Tibial artery (tissue), 4 donors: ENCODE results near the gene FBXO42.

Experiments used
- DNase-seq, 2 donors: peaks; one replicate each; pipeline ENCODE4 v3.0.0-alpha.2; 2019
- H3K27ac ChIP-seq, 2 donors: fragments of 200-600 bp; sonication (generic) in 1 of 2; 1 replicate in 1 of 2; 2 replicates in 1 of 2; pipeline ENCODE4 v1.5.1; 2018 to 2019; ENCODE audit warnings: mild to moderate bottlenecking in 1 of 2
- H3K27me3 ChIP-seq, 2 donors: fragments of 200-600 bp; sonication (generic) in 1 of 2; one replicate each; pipeline versions ENCODE4 v1.5.1 to v1.6.0; 2016 to 2019
- H3K36me3 ChIP-seq, 3 donors: fragments of 200-600 bp; sonication (generic) in 2 of 3; one replicate each; pipeline ENCODE4 v1.5.1; 2016 to 2019; ENCODE audit warnings: mild to moderate bottlenecking in 2 of 3
- H3K4me1 ChIP-seq, 4 donors: fragments of 200-600 bp; sonication (generic) in 2 of 4; 1 replicate in 3 of 4; 2 replicates in 1 of 4; pipeline ENCODE4 v1.5.1; 2016 to 2019
- H3K4me3 ChIP-seq, 2 donors: fragments of 200-600 bp; sonication (generic) in 1 of 2; 1 replicate in 1 of 2; 2 replicates in 1 of 2; pipeline ENCODE4 v1.5.1; 2018 to 2019; ENCODE audit warnings: mild to moderate bottlenecking in 2 of 2
- H3K9me3 ChIP-seq, 3 donors: fragments of 200-600 bp; sonication (generic) in 1 of 3; one replicate each; pipeline ENCODE4 v1.5.1; 2016 to 2019
- CTCF ChIP-seq, 2 experiments: fragments of 200-600 bp in 1 of 2; fragments of 450-650 bp in 1 of 2; IDR thresholded peaks; one replicate each; pipeline ENCODE4 v1.5.1; 2017 to 2019; ENCODE audit warnings: antibody characterized with exemption in 2 of 2, mild to moderate bottlenecking in 1 of 2, moderate library complexity in 1 of 2
- intact Hi-C: fragments of 100-400 bp; cut with DNase I; formaldehyde crosslinking; loops from one replicate; pipeline ENCODE4 v1.15.0; 2023; ENCODE audit warnings: low total_unique reads

The FBXO42 gene

GRCh38 chr1:16251381-16251780 is 100.9 kb downstream of the FBXO42 start:
- TF ChIP-seq CTCF (IDR thresholded peaks at IDR 0.05), result no peak
- Histone ChIP-seq H3K4me3 (no peak overlapping the region), H3K4me1 (peaks cover 0 to 93% (median 57%) of the 10 kb centered on the region in 4 donors), H3K9me3 (no peaks in the 10 kb centered on the region), H3K36me3 (peaks cover 48 to 65% (median 55%) of the 10 kb centered on the region in 3 donors), H3K27ac (peak overlapping the region; percentile 77 to 83), H3K27me3 (no peaks in the 10 kb centered on the region)
- intact Hi-C loops, result no loop called here
- peak in 1 of 2 donors; percentile 61 for DNase-seq

GRCh38 chr1:16250524-16251251 is 101.6 kb downstream of the FBXO42 start:
- H3K36me3 ChIP-seq, result peaks cover 41 to 61% (median 48%) of the 10 kb centered on the region in 3 donors
- intact Hi-C loops, result no loop called here
- peak; percentile 44 to 74 for DNase-seq
- peaks cover 0 to 94% (median 57%) of the 10 kb centered on the region in 4 donors for H3K4me1 ChIP-seq
- H3K4me3 ChIP-seq, result no peak overlapping the region
- H3K27me3 ChIP-seq, result no peaks in the 10 kb centered on the region
- no peaks in the 10 kb centered on the region for H3K9me3 ChIP-seq
- no peak for TF ChIP-seq CTCF (IDR thresholded peaks at IDR 0.05)
- H3K27ac ChIP-seq, result peak overlapping the region; percentile 77 to 83

GRCh38 chr1:16249596-16250241 is 102.6 kb downstream of the FBXO42 start:
- peaks cover 31 to 52% (median 38%) of the 10 kb centered on the region in 3 donors for H3K36me3 ChIP-seq
- H3K4me1 ChIP-seq, result peaks cover 0 to 100% (median 58%) of the 10 kb centered on the region in 4 donors
- intact Hi-C loops, result loop anchor here (5.0 kb wide), 1 partner anchor 103 kb away; the partner anchor contains the start of gene FBXO42
- H3K4me3 ChIP-seq, result no peak overlapping the region
- peak; percentile 87 to 90 for DNase-seq
- no peaks in the 10 kb centered on the region for H3K9me3 ChIP-seq
- peak in 1 of 2 experiments; percentile 2 for TF ChIP-seq CTCF (IDR thresholded peaks at IDR 0.05)
- no peaks in the 10 kb centered on the region for H3K27me3 ChIP-seq
- H3K27ac ChIP-seq, result peak overlapping the region; percentile 77 to 83

GRCh38 chr1:16248603-16249516 is 103.4 kb downstream of the FBXO42 start:
- H3K27ac ChIP-seq, result peak overlapping the region; percentile 77 to 83
- no peaks in the 10 kb centered on the region for H3K27me3 ChIP-seq
- H3K36me3 ChIP-seq, result peaks cover 30 to 44% (median 31%) of the 10 kb centered on the region in 3 donors
- H3K4me3 ChIP-seq, result no peak overlapping the region
- peaks cover 0 to 100% (median 60%) of the 10 kb centered on the region in 4 donors for H3K4me1 ChIP-seq
- intact Hi-C loops, result loop anchor here (5.0 kb wide), 1 partner anchor 103 kb away; the partner anchor contains the start of gene FBXO42
- no peaks in the 10 kb centered on the region for H3K9me3 ChIP-seq
- no peak for TF ChIP-seq CTCF (IDR thresholded peaks at IDR 0.05)
- DNase-seq, result peak; percentile 95 to 96

- Histone ChIP-seq H3K9me3 (no peaks in the 10 kb centered on the region), H3K27ac (peak overlapping the region; percentile 77 to 83), H3K4me1 (peaks cover 0 to 99% (median 60%) of the 10 kb centered on the region in 4 donors), H3K27me3 (no peaks in the 10 kb centered on the region), H3K4me3 (no peak overlapping the region), H3K36me3 (peaks cover 23 to 36% (median 24%) of the 10 kb centered on the region in 3 donors)
- no peak for TF ChIP-seq CTCF (IDR thresholded peaks at IDR 0.05)
- DNase-seq, result peak in 1 of 2 donors; percentile 59
- intact Hi-C loops, result loop anchor here (5.0 kb wide), 1 partner anchor 104 kb away; the partner anchor contains the start of gene FBXO42
These were observed 104.3 kb downstream of the FBXO42 start for GRCh38 chr1:16248007-16248436.
